Measurements from ENCODE around the gene BET1.

The BET1 gene

DNA sequence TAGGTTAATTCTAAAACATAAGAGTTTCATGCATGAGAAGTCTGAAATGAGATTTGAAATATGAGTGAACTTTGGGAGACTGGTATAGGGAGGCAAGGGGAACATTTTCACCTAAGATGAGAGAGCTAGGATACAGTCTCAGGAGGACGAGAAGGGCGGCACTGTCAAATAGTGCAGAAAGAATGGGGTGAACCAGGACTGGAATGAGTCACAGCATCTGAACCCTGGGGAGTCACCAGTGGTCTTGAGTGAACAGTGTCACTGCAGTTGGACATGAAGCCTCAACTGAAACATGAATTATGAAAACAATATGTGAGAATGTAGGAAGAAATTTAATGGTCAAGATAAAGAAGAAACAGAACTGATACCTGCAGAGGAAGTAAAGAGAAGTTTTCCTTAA lies 48.9 kb downstream of the BET1 start:
- DNase-seq = no peak

DNA sequence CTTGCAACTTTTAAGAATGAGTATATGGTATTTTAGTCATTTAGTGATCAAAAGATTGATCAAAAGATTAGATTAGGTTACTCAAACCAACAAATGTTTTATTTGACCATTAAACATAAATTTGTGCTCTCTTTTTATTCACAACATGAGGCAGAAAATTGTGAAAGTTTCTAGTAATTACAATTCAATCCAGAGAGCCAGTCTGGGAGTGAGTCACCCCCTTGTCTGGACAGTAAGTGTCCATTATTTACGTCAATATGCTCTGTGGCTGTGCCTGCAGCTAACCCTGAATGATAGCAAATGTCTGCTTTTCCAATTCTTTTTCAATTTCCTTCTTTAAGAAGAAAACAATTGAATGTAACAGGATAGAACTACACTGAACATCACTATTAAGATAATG lies 54.7 kb downstream of the BET1 start:
- DNase-seq = no peak

DNA sequence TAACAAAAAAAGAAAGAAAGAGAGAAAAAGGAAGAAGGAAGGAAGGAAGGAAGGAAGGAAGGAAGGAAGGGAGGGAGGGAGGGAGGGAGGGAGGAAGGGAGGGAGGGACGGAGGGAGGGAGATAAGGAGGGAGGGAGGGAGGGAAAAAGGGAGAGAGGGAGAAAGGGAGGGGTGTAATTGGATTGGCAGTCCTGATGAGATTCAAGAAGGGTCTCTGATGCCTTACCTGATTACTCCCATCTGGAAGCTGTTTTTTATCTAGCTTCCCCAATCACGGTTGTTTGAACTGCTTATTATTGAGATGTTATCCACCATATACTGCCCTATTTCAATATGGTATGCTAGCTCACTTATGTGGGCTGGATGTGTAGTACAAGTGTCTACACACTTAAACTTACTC lies 55.3 kb downstream of the BET1 start:
- DNase-seq = no peak

- DNase-seq = no peak
These were observed 56.0 kb downstream of the BET1 start for GRCh38 chr7:93948106-93948505.

- no peak for DNase-seq
These were observed 58.2 kb downstream of the BET1 start for GRCh38 chr7:93945756-93946535.

DNA sequence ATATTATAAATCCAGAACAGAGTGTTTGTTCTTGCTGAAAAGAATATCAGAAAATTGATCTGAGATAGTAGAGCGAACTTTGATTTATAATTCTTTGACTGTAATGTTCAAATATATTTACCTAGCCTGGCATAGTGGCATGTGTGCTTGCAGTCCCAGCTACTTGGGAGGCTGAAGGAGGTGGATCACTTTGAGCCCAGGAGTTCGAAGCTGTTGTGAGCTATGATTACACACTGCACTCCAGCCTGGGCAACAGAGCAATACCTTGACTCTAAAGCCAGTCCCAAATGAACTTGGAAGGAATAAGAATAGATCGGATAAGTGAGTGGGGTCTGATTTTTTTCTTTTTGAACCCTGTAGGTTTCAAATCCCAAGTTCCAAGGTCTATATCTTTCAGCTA lies 59.1 kb downstream of the BET1 start:
- no peak for DNase-seq

DNA sequence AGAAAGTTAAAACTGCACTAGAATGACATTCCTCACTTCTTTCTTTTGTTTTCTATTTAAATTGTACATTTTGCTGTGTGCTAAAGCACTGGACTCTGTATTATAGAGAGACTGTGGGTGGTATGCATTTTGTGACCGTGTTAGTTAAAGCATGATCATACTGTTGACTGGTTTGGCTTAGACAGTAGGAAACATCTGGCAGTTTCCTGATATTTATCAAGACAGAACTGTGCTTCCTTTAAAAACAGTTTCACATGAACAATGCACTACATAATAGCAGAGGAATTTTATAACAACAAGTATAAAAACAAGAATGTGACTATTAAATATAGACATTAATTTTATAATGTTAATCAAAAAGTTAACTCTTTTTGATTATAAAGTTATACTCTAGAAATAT lies 59.5 kb downstream of the BET1 start:
- DNase-seq = no peak

DNA sequence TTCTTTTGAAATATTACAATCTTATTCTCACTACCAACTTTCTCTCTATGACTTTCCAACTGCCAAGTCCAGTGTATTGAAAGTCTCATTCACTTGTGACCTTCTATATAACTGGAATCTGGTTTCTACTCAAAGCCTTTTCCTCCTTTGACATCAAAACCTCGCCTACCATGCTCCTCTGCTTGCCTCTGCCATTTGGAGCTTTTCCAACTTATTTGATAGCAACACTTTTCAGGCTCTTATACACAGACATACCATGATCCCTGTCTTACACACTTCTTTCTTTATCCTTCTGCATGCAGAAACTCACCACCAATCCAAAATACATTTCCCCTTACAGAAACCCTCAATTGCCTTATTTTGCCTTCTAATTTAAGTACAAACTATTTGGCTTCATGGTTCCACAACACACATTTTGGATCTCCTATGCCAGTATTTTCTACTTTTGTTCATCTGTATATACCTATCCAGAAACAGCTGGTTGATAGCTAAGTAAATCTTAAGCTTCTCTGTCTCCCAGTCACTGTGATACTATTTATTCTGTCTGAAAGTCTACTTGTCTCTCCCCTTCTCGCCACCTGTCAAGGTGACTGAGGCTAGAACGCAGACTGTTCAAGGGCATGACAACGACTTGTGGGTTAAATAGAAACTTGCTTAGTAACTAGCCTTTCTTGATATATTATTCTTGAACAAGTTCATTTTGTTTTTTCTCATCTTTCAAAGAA lies 60.2 kb downstream of the BET1 start:
- DNase-seq = no peak

All from NCI-H526 treated with DMSO at 0.1 percent for 48 hours (cell line).